ENCODE results near the gene KLHL4. TPM values are rescaled to one million over a fixed set of nuclear protein-coding genes. Genes with fewer than 3 reads are reported as not detected.
"Not testable (repeated sequence)": the region's sequence is repeated elsewhere in the genome, so short reads cannot be mapped to it uniquely, and the experiment has no call there.

The KLHL4 gene
- total RNA-seq, 4 donors from 2014 or later: 0.08 to 0.32 TPM; not detected in 2

DNA sequence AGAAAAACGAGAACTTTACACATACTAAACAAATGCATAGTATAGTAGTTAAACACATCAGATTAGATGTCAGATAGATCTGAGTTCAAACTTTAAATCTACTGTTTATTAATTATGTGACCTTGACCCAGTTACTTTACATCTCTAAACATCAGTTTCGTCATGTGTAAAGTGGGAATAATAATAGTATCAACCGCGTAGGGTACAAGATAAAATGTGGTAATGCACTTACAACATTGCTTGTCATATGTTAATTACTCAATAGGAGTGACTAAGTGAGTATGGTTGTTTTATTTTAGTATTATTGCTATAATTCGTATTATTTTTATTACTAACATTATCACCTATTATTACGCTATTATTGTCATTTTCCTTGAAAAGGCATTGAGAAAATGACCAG, 144.2 kb downstream of the KLHL4 start:
- Histone ChIP-seq H3K9me3 (no peaks in the 10 kb centered on the region), H3K4me3 (no peak overlapping the region), H3K4me1 (no peaks in the 10 kb centered on the region), H3K27me3 (no peaks in the 10 kb centered on the region), H3K36me3 (no peaks in the 10 kb centered on the region), H3K27ac (no peak overlapping the region)
- WGBS: 69% methylated on average over 6 of the region's 6 CpGs
- TF ChIP-seq CTCF (IDR thresholded peaks at IDR 0.05): no peak
- TF ChIP-seq POLR2AphosphoS5 (IDR thresholded peaks at IDR 0.05): no peak
- no peak for TF ChIP-seq POLR2A (IDR thresholded peaks at IDR 0.05)
- TF ChIP-seq EP300 (IDR thresholded peaks at IDR 0.05): no peak
- no peak for DNase-seq (ENCODE audit: low spot score in 2 of 2)

DNA sequence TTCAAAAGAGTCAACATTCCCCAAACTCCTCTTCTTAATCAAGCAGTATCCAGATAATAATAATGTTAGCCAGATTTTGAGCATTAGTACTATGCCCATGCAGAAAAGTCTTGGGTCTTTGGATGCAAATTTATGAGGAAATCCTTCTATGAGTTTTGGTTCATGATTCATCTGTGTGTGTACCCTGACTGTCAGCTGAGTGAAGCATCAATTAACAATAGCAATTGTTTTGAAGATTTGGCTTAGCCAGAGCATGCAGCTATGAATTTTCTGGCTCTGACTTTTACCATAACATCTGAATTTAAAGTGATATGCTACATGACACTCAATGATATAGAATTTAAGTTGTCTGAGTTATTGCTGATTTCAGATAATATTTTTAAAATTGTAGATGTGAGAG, 145.8 kb downstream of the KLHL4 start:
- Histone ChIP-seq H3K36me3 (no peaks in the 10 kb centered on the region), H3K4me3 (no peak overlapping the region), H3K4me1 (no peaks in the 10 kb centered on the region), H3K27me3 (no peaks in the 10 kb centered on the region), H3K9me3 (no peaks in the 10 kb centered on the region), H3K27ac (no peak overlapping the region)
- no peak for DNase-seq (ENCODE audit: low spot score in 2 of 2)
- no peak for TF ChIP-seq POLR2AphosphoS5 (IDR thresholded peaks at IDR 0.05)
- TF ChIP-seq EP300 (IDR thresholded peaks at IDR 0.05): no peak
- TF ChIP-seq CTCF (IDR thresholded peaks at IDR 0.05): no peak
- no peak for TF ChIP-seq POLR2A (IDR thresholded peaks at IDR 0.05)

DNA sequence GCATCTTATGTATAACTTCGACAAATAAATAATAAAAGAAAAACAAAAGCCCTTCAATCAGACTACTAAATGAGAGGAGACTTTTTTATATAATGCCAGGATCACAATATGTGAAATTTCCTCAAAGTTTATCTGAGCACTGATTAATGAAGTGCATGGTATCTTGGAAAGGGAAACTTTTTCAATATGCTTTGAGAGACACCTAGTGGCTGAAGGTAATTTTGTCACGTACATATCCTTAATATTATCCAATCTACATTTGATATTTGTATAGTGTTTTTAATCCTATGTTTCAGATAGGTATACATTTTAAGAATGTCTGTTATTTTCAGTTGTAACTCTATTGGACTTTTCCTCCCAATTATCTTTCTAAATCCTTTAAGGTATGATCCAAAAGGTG, 146.8 kb downstream of the KLHL4 start:
- TF ChIP-seq CTCF (IDR thresholded peaks at IDR 0.05) (no peak), POLR2A (IDR thresholded peaks at IDR 0.05) (no peak), EP300 (IDR thresholded peaks at IDR 0.05) (no peak), POLR2AphosphoS5 (IDR thresholded peaks at IDR 0.05) (no peak)

GRCh38 chrX:87679849-87680248, 162.2 kb downstream of the KLHL4 start:
- Histone ChIP-seq H3K4me1 (no peaks in the 10 kb centered on the region), H3K36me3 (no peaks in the 10 kb centered on the region), H3K4me3 (no peak overlapping the region), H3K9me3 (no peaks in the 10 kb centered on the region), H3K27ac (no peak overlapping the region), H3K27me3 (no peaks in the 10 kb centered on the region)
- 74% methylated on average over 1 of the region's 1 CpG for WGBS
- no peak for DNase-seq (ENCODE audit: low spot score in 2 of 2)
- TF ChIP-seq POLR2A (IDR thresholded peaks at IDR 0.05) (no peak), POLR2AphosphoS5 (IDR thresholded peaks at IDR 0.05) (no peak), CTCF (IDR thresholded peaks at IDR 0.05) (no peak), EP300 (IDR thresholded peaks at IDR 0.05) (no peak)

More for the DNA sequence above, 146.8 kb downstream of the KLHL4 start:
- no peaks in the 10 kb centered on the region for H3K9me3 ChIP-seq
- H3K4me3 ChIP-seq: no peak overlapping the region
- no peak for DNase-seq (ENCODE audit: low spot score in 2 of 2)
- H3K4me1 ChIP-seq: no peaks in the 10 kb centered on the region
- H3K36me3 ChIP-seq: no peaks in the 10 kb centered on the region
- WGBS: 8% methylated on average over 2 of the region's 2 CpGs
- no peak overlapping the region for H3K27ac ChIP-seq
- no peaks in the 10 kb centered on the region for H3K27me3 ChIP-seq

GRCh38 chrX:87687703-87688102, 170.1 kb downstream of the KLHL4 start:
- no peaks in the 10 kb centered on the region for H3K36me3 ChIP-seq
- no peaks in the 10 kb centered on the region for H3K9me3 ChIP-seq
- TF ChIP-seq POLR2AphosphoS5 (IDR thresholded peaks at IDR 0.05): no peak
- TF ChIP-seq CTCF (IDR thresholded peaks at IDR 0.05): no peak
- TF ChIP-seq POLR2A (IDR thresholded peaks at IDR 0.05): no peak
- no peak for TF ChIP-seq EP300 (IDR thresholded peaks at IDR 0.05)
- WGBS: 91% methylated on average over 1 of the region's 1 CpG
- H3K27me3 ChIP-seq: no peaks in the 10 kb centered on the region
- no peaks in the 10 kb centered on the region for H3K4me1 ChIP-seq
- DNase-seq (ENCODE audit: low spot score in 2 of 2): no peak
- H3K27ac ChIP-seq: no peak overlapping the region
- no peak overlapping the region for H3K4me3 ChIP-seq

DNA sequence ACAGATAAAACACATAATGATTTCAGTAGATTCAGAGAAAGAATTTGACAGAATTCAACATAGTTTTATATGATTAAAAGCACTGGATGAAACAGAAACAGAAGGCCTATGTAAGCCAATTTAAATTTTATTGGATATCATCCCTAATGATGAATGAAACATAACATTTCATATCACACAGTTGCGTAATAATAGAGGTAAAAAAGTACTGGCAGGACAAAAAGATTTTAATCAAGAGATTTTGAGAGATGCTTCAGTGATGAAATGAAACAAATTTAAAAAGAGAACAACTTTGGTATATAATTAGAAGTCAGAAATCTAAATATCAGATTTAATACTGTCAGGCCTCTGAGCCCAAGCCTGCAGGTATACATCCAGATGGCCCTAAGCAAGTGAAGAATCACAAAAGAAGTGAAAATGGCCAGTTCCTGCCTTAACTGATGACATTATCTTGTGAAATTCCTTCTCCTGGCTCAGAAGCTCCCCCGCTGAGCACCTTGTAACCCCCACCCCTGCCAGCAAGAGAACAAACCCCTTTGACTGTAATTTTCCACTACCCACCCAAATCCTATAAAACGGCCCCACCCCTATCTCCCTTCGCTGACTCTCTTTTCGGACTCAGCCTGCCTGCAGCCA, 170.6 kb downstream of the KLHL4 start:
- not testable (repeated sequence) for H3K36me3 ChIP-seq; H3K9me3 ChIP-seq; DNase-seq (ENCODE audit: low spot score in 2 of 2); H3K27ac ChIP-seq; H3K27me3 ChIP-seq; H3K4me1 ChIP-seq; H3K4me3 ChIP-seq
- WGBS: 64% methylated on average over 5 of the region's 5 CpGs

GRCh38 chrX:87689218-87689617, 171.6 kb downstream of the KLHL4 start:
- H3K36me3 ChIP-seq; H3K4me1 ChIP-seq; H3K4me3 ChIP-seq; DNase-seq (ENCODE audit: low spot score in 2 of 2); H3K27ac ChIP-seq; H3K9me3 ChIP-seq; H3K27me3 ChIP-seq: not testable (repeated sequence)
- WGBS: 86% methylated on average over 7 of the region's 7 CpGs
